Measurements from ENCODE around the gene LBHD1.
"Not testable (repeated sequence)": the region's sequence is repeated elsewhere in the genome, so short reads cannot be mapped to it uniquely, and the experiment has no call there.

Gene LBHD1

GRCh38 chr11:62671608-62672389, at the start of gene LBHD1, which contains the start of gene UQCC3:
Gene LBHD1, minus strand, starts transcription at chr11:62672267. Its CDS starts 2,236 bp downstream, at chr11:62670031.
Gene UQCC3, plus strand, starts transcription at chr11:62671673. Its CDS starts 73 bp downstream, at chr11:62671746.
- peak in 55 of 56 donors; percentile 34 to 89 (median 75) for DNase-seq

GRCh38 chr11:62719302-62719978, 47.4 kb upstream of the LBHD1 start:
- no peak for DNase-seq

- peak in 7 of 56 donors; percentile 1 to 20 (median 7) for DNase-seq
Measured at GRCh38 chr11:62716816-62717215, 44.7 kb upstream of the LBHD1 start.

- DNase-seq: no peak
Measured at GRCh38 chr11:62716206-62716605, 44.1 kb upstream of the LBHD1 start.

GRCh38 chr11:62715150-62716130, 43.4 kb upstream of the LBHD1 start:
- DNase-seq: no peak

GRCh38 chr11:62713343-62713742, 41.3 kb upstream of the LBHD1 start:
- DNase-seq: no peak

- no peak for DNase-seq
Measured at GRCh38 chr11:62712861-62713260, 40.8 kb upstream of the LBHD1 start.

GRCh38 chr11:62712276-62712812, 40.3 kb upstream of the LBHD1 start:
- DNase-seq: no peak

GRCh38 chr11:62710001-62710345, 37.9 kb upstream of the LBHD1 start:
- DNase-seq: peak in 3 of 56 donors; percentile 54 to 73 (median 70)

GRCh38 chr11:62709247-62710000, 37.4 kb upstream of the LBHD1 start:
- peak in 55 of 56 donors; percentile 74 to 98 (median 94) for DNase-seq

- DNase-seq: peak in 8 of 56 donors; percentile 26 to 64 (median 46)
Measured at GRCh38 chr11:62708793-62709192, 36.7 kb upstream of the LBHD1 start.

GRCh38 chr11:62708392-62708791, 36.3 kb upstream of the LBHD1 start:
- DNase-seq: peak in 3 of 56 donors; percentile 10 to 26 (median 15)

GRCh38 chr11:62707277-62707861, 35.3 kb upstream of the LBHD1 start, which contains the start of the genes BSCL2 and GNG3:
Gene BSCL2, minus strand, starts transcription at chr11:62707424. Its CDS starts 229 bp downstream, at chr11:62707195.
Gene GNG3, plus strand, starts transcription at chr11:62707676. Its CDS starts 620 bp downstream, at chr11:62708296.
- peak in 55 of 56 donors; percentile 25 to 96 (median 80) for DNase-seq

- DNase-seq: peak in 3 of 56 donors; percentile 40 to 53 (median 42)
Measured at GRCh38 chr11:62706850-62707247, 34.8 kb upstream of the LBHD1 start.

GRCh38 chr11:62705880-62706849, 34.1 kb upstream of the LBHD1 start:
- peak; percentile 61 to 98 (median 92) for DNase-seq

GRCh38 chr11:62705413-62705812, 33.3 kb upstream of the LBHD1 start:
- no peak for DNase-seq

GRCh38 chr11:62703921-62704320, 31.9 kb upstream of the LBHD1 start:
- not testable (repeated sequence) for DNase-seq

- DNase-seq: no peak
Measured at GRCh38 chr11:62702246-62702645, 30.2 kb upstream of the LBHD1 start.

Measured in nucleus accumbens (tissue), 56 donors.